RCC 7860 (cell line): ENCODE results near the gene IL27RA.
"Not testable (repeated sequence)": the region's sequence is repeated elsewhere in the genome, so short reads cannot be mapped to it uniquely, and the experiment has no call there.

Source experiments
- DNase-seq: peaks from one replicate; pipeline ENCODE4 v3.0.0-alpha.2; 2015; ENCODE audit warnings: low spot score
- FAIRE-seq: peaks from 2 replicates; lab custom pipeline; 2012; peaks lifted over from hg19 to GRCh38; lab: Jason Lieb, UNC

The IL27RA gene

DNA sequence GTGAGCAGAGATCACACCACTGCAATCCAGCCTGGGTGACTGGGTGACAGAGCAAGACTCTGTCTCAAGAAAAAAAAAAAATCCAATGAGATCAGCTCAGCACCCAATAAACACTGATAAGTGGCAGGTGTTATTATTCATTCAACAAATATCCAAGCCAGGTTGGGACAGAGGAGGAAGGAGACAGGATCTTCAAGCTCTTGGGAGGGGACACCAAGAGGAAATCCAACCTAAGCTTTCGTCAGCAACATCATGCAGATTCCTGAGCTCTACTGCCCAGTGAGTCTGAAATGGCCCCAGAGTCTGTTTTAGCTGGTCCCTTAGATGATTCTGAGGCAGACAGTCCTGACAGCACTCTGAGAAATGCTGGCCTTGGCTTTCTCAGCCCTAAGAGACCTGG is 33.1 kb upstream of the IL27RA start:
- no peak for FAIRE-seq
- no peak for DNase-seq

DNA sequence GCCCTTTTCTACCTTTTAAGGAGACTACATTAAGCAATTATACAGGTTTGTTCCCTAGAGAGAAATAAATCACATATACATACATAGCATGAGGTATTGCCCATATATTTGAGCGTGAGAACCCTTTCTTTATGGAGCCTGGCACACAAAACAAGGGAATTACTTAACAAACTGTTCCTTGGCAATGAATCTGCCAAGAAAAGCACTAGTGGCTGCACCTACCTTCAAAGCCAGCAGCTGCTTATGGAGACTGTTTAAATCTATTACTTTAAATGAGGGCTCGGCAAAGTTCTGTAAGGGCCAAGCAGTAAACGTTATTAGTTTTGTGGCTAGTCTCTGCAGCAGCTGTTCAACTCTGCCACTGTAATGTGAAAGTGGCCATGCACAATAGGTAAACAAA is 32.5 kb upstream of the IL27RA start:
- no peak for DNase-seq
- FAIRE-seq: no peak

DNA sequence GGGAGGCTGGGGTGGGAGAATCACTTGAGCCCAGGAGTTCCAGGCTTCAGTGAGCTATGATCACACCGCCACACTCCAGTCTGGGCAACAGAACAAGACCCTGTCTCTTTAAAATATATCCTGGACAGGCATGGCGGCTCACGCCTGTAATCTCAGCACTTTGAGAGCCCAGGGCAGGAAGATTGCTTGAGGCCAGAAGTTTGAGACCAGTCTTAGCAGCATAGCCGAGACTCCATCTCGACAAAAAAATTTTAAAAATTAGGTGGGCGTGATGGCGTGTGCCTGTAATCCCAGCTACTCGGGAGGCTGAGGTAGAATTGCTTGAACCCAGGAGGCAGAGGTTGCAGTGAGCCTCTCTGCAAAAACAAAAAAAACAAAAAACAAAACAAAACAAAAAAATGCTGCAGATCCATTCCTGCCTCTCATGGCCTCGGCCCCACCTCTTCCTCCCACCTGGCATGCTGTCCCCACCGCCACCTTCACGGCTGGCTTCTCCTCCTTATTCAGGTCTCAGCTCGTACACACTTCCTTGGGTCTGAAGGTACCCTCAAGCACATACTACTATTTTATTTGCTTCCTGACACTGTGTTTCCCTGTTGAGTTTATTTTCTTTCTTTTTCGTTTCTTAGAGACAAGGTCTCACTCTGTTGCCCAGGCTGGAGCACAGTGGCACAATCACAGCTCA is 30.7 kb upstream of the IL27RA start:
- FAIRE-seq (no peak), DNase-seq (no peak)

DNA sequence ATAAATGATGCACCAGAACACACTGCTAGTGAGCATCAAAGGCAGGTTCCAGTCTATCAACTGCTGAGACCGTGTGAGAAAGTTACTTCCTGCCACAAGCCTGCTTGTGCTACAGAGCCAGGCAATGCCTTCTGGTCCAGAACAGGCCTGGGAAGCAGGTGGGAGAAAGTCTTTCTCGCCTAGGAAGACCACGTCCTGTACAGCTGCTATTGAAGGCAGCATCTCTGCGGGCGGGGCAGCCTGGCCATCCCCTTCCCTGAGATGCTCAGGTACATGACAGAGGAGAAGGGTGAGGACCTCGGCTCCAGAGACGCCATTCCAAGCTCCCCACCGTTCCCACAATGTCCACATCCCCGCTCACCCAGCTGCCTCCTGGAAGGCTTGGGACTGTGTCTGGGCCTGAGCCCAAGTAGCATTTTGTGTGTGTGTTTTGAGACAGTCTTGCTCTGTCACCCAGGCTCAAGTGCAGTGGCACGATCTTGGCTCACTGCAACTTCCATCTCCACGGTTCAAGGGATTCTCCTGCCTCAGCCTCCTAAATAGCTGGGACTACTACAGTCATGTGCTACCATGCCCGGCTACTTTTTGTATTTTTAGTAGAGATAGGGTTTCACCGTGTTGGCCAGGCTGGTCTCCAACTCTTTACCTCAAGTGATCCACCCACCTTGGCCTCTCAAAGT is 28.9 kb upstream of the IL27RA start:
- no peak for FAIRE-seq

DNA sequence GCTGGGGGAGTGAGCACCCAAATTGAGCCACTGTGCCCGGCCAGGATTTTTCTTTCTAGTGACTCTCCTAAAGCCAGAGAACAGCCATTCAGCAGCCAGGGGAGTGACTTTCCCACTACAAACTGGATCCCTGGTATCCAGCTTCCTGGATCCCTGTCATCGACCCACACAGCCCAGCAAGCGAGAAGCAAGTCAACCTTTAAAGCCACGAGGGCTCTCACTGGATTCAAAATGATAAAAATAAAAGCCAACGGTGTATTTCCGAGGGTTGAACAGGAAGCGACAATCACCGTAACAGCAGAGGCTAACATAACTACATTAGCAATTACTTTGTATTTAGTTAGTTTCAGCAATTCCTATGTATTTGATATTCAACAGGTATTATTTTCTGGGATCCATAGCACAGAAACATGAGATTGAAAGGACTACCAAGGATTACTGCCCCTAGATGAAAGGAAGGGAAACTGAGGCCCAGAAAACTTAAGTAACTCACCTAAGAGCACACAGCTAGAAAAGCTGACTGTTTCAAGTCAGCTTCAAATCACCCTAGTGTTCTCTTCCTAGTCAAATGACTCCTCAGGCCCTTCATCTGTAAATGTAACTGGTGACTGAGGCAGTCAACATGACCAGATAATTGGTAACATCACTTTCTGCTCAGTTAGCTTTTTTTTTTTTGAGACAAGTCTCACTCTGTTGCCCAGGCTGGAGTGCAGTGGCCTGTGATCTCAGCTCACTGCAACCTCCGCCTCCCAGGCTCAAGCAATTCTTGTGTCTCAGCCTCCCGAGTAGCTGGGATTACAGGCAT is 28.1 kb upstream of the IL27RA start:
- FAIRE-seq (no peak), DNase-seq (no peak)

More for the DNA sequence above, 28.9 kb upstream of the IL27RA start:
- DNase-seq: no peak

DNA sequence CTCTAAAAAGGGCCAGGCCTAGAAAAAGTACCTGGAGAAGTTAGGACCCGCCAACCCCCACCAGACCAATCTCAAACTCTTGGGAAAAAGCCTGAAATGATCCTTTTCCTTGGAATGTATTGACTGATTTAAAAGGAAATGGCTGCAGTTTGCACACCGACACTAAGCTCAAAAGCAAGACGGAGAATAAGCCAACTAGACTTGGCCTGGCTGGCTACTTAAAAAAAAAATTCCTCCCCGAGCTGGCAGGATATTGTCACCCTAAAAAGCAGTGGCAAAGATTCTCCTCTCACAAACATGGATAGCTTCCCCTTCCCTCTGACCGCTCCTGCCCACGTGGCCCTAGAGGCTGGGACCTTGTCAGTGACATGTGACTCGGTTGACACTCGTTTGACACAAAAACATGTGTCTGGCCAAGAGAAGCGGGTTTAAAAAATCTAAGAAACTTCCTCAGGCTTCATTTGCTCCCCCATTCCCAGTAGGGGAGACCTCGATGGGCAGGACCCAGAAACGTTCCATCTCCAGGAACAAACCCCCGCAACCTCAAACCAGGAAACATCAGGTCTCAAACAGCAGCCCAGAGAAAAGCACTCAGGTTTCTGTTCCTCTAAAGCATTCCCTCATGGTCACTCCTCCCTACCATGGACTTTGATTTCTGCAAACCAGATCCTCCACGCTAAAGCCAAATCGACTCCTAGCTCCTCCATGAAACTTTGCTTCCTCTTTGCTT is 26.8 kb upstream of the IL27RA start:
- no peak for FAIRE-seq

DNA sequence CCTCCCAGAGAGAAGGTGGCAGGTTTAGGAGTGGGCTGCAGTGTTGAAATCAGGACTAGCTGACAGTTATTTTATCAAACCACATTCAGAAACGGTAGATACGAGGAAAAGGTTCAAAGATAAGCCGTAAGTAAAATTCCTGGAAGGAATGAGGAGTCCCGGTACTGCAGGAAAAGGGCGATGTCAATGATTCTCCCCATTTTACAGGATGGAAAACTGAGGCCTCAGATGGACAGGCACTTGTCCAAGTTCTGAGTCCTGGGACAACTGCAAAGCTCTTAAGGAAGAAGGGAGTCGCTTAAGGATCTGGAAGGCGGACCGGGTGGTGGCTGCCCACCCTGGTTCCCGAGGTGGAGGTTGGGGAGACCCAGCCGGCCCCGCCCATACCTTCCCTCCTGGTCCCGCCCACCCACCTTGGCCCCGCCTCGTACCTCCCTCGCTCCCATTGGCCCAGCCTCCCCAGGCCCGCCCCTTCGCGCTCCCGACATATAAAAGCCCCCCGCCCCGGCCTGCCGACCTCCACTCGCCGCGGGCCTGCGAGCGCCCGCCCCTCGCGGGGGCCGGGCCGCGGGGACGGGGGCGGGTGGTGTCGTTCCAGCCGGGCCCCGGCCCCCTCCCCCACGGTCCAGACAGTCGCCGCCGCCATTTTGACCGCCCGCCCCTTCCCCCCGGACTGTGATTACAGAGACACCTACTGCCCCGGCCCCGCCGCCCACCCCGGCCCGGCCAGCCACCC is 26.0 kb upstream of the IL27RA start:
- peak; percentile 44 for DNase-seq
- no peak for FAIRE-seq

More for the DNA sequence above, 26.8 kb upstream of the IL27RA start:
- DNase-seq: no peak

DNA sequence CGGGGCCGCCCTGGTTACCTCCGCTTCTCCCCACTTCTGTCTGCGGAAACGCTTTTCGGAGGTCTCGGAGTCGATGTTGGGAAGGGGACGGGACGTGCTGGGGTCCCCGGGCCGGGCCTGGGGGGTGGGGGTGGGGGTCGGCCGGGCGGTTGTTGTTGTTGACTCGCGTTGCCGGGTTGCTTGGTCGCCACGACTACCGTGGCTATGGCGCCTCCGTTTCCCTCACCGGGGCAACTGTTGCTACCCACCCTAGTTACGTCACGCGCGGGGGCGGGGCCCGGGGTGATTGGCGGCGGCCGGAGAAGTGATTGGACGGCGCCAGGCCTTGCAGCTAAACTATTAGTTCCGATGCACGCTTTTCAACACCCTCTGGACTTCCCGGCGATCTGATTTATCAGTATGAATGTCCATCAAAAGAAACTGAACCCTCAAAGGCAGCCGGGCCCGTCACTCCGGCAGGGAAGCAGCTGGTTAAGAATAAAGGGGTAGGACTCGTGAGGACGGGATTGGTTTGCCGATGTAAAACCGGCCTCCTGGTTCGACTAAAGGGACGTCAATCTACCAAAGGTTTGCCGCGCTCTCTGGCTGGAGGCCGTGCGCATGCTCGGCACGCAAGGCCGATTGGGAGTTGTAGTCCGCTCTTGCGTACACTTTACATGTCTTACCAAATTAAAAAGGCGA is 25.3 kb upstream of the IL27RA start, which contains the start of gene RFX1:
Gene RFX1 (minus strand): TSS at position 236 of the 681 bp plus-strand sequence. CDS start 12,477 bp downstream, outside the sequence.
- peak; percentile 88 for FAIRE-seq
- peak; percentile 100 for DNase-seq

DNA sequence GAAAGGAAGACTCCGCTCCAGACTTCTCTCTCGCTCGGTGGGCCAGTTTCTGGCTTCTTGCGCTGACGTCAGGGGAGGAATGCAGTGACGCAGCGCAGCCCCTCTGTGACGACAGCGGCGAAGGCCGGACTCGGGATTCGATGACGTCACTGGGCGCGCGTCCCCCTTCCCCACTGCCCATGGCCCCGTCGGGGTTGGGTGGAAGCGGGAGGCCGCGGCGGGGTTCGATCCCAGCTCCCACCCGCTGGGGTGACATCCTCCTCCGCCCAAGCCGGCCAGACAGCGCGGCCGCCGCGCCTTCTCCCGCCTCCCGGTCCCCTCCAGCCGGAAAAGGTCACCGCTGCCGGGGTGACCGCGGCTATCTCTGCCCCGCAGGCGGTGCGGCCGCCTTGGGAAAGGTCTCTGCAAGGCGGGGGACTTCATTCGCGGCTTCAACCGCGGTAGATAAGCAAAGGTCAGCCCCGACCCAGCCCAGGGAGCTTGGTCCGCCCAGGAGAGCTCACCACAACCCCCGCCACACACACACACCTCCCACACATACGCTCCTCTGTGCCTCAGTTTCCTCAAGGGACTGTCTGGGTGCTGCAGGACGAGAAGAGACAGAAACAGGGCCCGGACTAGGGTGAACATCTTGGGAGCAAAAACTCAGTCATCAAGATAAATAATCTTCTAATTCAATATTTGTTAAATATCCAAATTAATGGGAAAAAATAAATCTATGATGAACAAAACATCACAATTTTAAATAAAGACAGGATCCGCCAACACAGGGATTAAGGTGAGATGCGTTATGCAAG is 24.6 kb upstream of the IL27RA start:
- DNase-seq (no peak), FAIRE-seq (no peak)

DNA sequence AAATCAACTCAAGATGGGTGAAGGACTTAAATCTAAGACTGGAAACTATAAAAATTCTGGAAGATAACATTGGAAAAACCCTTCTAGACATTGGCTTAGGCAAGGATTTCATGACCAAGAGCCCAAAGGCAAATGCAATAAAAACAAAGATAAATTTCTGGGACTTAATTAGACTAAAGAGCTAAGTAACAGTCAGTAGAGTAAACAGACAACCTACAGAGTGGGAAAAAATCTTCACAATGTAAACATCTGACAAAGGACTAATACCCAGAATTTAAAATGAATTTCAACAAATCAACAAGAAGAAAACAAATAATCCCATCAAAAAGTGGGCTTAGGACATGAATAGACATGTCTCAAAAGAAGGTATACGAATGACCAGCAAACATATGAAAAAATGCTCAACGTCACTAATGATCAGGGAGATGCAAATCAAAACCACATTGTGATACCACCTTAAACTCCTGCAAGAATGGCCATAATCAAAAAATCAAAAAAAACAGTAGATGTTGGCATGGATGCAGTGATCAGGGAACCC is 19.1 kb upstream of the IL27RA start:
- DNase-seq (no peak), FAIRE-seq (no peak)

DNA sequence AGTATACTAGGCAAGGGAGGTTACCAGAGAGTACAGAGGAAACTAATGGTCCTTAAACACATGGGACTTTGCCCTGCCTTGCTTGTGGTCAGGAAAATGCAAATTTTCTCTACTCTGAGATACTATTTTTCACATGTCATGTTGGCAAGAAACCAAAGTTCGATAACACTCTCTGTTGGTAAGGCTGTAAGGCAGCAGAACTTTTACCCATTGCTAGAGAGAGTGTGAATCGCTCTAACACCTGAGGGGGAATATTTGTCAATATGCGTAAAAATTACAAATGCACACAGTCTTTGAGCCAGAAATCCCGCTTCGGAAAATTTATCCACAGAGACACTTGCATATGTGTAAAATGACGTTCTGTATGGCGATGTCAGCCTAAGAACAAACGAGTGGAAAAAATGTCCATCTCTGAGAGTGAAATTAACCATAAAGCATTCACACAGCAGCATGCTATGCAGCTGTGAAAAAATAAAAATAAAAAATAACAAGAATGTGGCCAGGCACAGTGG is 16.0 kb upstream of the IL27RA start:
- FAIRE-seq (no peak), DNase-seq (no peak)

DNA sequence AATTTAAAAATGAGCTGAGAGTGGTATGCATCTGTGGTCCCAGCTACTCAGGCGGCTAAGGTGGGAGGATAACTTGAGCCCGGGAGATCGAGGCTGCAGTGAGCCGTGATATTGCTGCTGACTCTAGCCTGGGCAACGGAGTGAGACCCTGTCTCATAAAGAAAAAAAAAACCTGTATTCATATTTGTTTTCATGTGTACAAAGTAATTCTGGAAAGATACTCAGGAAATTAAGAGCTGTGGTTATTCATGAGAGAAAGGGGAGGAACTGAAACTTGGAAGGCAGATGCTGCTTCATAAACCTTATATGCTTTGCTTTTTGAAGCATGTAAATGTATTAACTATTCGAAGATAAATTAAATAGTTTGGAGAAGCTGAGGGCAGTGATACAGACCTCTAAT is 12.5 kb upstream of the IL27RA start:
- DNase-seq: no peak
- no peak for FAIRE-seq

DNA sequence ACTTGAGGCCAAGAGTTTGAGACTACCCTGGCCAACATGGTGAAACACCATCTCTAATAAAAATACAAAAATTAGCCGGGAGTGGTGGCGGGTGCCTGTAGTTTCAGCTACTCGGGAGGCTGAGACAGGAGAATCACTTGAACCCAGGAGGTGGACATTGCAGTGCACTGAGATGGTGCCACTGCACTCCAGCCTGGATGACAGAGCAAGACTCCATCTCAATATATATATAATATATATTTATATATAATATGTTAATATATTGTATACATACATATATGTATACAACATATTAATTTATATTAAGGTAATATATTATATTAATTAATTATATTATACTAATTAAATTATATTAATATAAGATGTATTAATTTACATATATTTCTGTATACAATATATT is 11.8 kb upstream of the IL27RA start:
- not testable (repeated sequence) for FAIRE-seq, DNase-seq

DNA sequence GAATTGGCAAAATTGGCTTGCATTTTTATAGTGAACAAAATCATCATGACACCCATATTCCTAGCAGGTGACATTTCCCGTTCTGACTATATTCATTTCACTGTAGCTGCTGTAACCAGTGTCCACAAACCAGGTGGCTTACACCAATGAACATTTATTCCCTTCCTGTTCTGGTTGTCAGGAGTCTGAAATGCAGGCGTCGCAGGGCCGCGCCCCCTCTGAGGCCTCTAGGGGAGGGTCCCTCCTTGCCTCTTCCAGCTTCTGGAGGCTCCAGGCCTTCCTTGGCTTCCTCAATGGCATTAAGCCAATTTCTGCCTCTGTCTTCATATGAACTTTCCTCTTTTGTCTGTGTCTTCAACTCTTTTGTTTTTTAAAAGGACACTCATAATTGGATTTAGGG is 10.1 kb upstream of the IL27RA start:
- DNase-seq (no peak), FAIRE-seq (no peak)

DNA sequence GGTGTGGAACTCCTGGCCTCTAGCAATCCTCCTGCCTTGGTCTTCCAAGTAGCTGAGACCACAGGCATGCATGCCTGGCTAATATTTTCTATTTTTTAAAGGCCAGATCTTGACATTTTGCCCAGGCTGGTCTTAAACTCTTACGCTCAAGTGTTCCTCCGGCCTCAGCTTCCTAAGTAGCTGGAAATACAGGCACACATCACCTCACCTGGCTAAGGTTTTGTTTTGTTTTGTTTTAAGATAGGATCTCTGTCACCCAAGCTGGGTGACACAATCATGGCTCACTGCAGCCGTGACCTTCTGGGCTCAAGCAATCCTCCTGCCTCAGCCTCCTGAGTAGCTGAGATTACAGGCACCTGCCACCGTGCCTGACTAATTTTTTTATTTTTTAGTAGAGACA is 9.1 kb upstream of the IL27RA start:
- DNase-seq (no peak), FAIRE-seq (no peak)

DNA sequence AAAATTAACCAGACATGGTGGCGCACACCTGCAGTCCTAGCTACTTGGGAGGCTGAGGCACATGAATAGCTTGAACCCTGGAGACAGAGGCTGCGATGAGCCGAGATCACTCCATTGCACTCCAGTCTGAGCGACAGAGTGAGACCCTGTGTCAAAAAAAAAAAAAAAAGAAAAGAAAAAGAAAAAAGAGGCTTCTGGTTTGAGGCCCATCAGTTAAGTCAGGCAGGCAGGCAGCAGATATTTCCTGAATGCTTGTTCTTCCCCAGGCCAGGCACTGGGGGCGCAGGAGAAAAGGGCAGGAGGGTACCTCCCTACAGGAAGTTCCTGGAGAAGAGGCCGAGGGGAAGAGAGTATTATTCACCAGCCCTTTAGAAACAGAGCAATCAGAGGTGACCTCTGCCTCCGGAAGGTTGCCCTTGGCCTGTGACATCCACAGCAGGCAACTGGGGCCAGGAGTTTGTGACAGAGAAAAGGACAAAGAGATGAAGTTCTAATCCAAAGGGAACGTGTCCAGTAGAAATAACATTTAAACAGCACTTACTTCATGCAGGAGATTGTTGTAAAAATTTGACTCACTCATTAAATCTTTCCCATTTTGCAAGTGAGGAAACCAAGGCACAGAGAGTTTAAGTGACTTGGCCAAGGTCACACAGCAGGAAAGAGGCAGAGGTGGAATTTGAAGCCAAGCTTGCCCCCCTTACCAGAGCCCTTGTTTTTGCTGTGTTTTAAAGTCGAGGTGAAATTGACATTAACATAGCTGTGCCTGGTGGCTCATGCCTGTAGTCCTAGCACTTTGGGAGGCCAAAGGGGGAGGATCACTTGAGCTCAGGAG is 7.9 kb upstream of the IL27RA start:
- DNase-seq (peak; percentile 64), FAIRE-seq (peak; percentile 58)

DNA sequence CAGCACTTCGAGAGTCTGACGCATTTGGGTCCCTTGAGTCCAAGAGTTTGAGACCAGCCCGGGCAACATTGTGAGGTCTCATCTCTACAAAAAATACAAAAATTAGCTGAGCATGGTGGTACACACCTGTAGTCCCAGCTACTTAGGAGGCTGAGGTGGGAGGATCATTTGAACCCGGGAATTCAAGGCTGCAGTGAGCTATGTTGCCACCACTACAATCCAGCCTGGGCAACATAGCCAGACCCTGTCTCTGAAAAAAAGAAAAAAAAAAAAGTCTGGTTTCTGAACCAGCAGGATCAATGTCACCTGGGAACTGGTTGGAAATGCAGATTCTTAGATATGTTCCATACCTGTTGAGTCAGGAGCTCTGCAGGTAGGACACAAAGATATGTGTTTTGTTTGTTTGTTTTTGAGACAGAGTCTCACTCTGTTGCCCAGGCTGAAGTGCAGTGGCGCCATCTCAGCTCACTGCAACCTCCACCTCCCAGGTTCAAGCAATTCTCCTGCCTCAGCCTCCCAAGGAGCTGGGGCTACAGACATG is 4.8 kb upstream of the IL27RA start:
- DNase-seq, FAIRE-seq: not testable (repeated sequence)
